HG03378 (cell line): ENCODE results near the gene CTTN.

Experiments
- ATAC-seq: cut with Tn5 transposase; IDR thresholded peaks from one replicate; pipeline ENCODE4 v1.9.1; 2021; ENCODE audit warnings: mild to moderate bottlenecking, moderate library complexity; ENCODE audit not compliant: unreplicated experiment

CTTN gene

DNA sequence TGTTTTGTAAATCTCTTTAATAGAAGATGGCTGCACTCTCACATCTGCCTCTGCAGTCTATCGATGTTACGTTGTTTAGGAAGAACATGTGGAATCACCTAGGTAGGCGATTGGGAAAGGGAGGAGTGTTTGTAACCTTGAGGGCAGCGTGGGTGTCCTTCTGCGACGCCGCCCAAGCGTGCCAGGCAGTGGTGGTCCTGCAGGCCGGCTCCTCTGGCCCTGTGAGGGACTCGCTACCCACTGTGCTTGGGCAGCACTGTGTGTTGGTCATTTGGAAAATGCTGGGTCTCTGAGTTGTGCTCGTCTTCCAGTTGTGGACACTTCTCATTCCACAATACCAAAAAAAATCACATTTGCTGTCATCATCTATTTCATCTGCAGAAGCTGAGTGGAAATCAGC is 29.1 kb downstream of the CTTN start:
- ATAC-seq = no peak

DNA sequence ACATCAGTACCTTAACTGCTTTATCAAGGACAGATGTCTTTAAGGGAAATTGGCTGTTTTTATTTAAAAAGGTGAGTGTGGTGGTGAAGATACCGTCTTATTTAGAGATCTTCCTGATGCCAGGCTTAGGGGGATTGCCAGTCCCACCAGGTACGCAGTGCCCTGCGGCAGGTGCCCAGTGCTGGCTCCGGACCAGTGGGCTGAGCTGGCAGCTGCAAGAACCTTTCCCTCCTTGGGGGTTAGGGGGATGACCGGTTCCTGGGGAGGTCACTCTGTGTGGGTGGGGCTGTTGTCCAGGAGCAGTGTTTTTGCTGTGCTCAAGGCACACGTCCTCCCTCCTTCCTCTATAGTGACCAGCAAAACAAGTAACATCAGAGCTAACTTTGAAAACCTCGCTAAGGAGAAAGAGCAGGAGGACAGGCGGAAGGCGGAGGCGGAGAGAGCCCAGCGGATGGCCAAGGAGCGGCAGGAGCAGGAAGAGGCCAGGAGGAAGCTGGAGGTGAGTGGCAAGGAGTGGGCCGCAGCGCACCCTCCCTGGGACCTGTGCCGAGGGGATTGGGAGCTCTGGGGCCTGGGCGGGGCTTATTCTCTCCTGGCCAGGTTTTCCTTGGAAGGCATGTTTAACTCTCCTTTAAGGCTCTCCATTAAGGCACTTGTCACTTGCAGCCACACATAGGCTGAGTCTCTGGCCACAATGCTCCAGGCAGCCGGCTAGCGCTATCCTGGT is 30.5 kb downstream of the CTTN start:
- no peak for ATAC-seq

DNA sequence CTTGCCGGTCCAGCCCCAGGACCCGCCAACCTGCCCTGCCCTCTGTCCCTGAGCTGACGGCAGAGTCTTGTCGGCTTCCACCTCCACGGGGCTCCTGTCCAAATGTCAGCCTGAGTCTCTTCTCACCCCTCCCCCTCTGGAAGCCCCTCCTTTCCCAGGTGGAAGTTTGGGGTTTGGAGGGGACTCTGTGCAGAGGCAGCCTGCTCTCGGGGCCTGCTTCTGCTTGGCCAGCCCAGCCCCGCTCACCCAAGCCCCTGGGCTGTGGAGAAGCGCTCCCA is 31.0 kb downstream of the CTTN start:
- no peak for ATAC-seq

DNA sequence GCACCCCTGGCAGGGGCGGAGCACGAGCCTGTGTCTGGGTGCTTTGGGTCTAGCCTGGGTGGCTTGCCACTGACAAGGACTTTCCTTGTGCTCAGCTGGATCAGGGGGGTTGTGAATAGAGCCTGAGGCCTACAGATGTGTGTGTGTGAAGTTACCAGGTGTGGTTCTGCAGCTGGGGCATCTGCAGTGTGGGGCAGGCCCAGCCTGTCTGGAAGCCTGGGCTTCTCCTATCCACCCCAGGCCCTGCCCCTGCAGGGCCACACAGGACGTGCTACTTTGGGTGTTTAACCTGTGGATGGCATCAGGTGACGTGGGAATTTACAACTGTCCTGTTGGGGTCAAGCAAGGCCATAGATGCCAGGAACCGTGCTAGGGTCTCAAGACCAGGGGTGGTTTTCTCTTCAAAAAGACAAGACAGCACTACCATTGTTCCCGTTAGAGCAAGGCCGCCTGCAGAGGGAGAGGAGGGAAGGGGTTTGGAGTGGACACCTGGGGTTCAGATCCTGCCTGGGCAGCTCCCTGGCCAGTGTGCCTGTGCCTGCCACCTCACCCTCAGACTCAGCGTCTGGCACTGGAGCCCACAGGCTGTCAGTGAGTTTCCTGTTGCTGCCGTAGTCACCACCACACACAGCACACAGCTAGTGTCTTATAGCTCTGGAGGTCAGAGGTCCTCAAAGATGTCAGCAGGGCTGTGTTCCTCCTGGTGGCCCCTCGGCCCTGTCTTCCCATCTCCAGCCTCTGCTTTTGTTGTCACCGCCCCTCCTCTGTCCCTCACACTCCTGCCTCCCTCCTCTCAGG is 31.6 kb downstream of the CTTN start:
- no peak for ATAC-seq

DNA sequence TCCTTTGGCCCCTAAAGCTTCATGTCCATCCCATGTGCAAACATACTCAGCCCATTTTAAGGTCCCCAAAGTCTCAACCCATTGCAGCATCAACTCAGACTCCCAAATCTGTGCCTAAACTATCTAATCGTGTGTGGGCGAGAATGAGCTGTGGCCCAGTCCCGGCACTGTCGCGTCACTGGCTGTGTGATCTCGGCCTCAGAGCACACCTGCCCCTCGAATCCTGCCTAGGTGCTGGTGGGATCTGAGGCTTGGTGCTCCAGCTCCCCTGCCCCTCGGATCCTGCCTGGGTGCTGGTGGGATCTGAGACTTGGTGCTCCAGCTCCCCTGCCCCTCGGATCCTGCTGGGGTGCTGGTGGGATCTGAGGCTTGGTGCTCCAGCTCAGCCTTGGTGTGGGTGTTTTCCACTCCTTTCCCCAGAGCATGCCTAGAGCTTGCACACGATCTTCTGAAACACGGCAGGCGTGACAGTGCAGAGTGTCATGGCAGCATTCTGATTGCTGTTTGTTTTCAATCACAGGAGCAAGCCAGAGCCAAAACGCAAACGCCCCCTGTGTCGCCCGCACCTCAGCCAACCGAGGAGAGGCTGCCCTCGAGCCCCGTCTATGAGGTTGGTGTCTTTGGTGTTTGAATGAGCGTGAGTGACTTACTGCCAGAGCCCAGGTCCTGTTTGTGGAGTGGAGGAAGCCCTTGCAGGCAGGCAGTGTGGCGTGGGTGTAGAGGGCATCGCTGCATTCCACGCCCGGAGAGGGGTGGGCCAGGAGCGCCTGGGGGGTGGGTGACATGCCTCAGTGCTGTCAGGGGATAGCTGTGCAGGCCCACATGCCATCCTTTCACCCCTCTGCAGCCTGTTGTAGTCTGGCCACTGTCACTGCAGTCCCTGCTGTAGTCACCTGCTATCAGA is 32.6 kb downstream of the CTTN start:
- ATAC-seq = no peak

DNA sequence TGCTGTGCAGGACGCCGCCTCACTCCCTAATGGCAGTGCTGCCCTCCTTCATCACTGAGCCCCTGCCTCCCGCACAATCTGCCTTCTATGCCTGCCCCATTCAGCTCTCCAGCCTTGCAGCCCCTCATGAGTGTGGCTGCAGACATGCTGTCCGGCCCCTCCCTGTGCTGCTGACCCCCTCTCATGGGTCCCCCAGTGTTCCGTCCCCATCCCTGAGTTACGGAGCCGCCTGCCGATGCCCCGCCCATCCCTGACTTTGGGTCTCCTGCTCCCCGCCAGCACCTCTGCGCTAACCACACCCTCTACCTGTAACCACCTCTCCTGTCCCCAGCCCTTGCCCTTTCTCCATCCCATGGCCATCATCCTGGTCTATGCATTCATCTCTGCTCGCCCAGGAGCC is 33.3 kb downstream of the CTTN start:
- ATAC-seq = no peak

DNA sequence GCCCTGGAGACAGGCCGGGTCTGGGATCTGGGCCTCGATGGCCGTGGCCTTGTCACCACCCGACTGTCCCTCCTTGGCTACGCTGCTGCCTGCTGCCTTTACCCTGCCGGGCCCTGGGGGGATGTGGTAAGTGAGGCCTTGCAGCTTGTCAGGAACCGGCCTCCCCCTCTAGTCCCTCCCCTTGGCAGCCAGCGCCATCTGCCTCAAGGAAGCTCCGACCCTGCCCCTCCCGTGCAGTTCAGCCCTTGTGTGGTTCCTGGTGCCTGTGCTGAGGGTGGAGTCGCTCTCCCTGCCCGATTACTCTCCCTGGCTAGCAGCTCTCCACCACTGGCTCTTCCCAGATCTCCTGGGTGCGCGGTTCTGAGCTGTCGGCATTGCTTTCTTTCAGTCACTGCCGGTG is 33.7 kb downstream of the CTTN start:
- no peak for ATAC-seq

DNA sequence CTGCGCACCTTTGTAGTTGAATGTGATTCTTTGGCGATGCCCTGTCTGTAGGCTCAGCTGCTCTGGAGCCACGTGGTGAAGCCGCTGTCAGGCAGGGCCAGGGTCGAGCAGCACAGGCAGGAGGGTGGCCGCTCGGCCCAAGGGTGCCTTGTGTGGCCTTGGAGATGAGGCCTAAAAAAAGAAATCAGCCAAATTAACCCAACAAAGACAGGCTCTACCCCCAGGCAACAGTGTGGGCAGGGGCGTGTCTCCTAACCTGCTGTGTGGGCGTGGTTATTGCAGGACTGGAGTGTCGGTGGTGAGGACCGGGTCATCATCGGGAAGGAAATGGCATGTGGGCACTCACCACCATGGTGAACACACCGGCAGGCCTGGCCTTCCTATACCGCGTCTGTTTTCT is 34.3 kb downstream of the CTTN start:
- ATAC-seq = no peak

DNA sequence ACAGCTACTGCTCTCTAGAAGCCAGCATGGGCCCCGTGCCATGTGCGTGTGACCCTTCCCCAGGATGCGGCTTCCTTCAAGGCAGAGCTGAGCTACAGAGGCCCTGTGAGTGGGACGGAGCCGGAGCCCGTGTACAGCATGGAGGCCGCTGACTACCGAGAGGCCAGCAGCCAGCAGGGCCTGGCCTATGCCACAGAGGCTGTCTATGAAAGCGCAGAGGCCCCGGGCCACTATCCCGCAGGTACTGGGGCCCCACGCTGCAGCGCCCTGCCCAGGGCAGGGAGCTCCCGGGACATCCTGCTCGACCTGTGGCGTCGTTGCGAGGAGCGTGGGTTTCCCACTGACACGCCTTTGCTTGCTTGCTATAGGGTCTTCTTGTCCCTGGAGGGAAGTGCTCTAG is 34.7 kb downstream of the CTTN start:
- no peak for ATAC-seq

DNA sequence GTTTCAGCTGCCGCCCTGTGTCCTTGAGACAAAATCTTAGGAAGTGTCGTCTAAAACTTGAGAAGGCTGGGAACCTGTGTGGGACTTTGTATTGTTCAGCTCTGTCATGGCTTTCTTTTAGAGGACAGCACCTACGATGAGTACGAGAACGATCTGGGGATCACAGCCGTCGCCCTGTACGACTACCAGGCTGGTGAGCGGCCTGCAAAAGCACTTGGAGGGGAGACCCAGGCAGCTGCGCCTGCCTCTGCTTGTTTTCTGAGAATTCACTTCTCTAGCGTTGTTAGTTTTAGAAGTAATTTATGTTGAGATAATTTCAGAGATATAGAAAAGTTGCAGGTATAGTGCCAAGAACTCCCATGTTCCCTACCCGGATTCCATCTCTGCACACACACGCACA is 35.2 kb downstream of the CTTN start:
- no peak for ATAC-seq

DNA sequence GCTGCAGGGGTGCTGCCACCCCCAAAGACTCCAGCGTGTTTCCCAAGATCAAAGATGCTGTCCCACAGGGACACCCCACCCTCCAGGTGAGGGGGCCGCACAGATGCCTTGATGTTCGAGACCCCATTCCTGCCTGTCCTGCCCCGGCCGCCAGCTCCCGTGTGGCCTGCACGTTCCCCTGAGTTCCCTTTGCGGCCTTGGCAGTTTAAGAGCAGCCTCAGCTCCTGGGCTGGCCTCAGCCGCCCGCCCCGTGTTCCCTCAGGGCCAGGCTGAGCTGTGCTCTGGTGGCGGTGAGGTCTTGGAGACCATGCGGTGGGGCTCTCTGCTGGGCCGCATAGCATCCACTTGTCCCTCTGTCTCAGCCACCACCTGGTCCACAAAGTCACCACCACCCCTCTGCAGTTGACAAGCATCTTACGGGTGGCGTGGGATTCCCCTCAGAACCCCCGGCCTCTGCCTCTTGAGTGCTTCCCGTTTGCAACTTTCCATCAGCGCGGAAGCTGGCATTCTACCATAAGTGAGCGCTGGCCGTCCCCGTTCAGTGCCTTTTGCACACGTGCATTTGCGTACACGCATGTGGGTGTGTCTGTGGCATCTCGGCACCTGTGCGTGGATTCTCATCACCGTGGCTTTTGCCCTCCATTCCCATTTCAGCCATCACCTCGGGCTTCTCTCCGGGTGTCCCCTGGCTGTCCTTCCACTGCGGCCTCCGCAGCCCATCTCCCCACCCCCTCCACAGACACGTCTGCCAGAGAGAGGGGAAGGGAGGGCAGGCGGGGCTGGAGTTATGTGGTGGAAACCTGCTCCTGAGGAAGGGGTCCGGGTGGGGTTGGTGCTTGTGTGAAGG is 35.9 kb downstream of the CTTN start:
- no peak for ATAC-seq

DNA sequence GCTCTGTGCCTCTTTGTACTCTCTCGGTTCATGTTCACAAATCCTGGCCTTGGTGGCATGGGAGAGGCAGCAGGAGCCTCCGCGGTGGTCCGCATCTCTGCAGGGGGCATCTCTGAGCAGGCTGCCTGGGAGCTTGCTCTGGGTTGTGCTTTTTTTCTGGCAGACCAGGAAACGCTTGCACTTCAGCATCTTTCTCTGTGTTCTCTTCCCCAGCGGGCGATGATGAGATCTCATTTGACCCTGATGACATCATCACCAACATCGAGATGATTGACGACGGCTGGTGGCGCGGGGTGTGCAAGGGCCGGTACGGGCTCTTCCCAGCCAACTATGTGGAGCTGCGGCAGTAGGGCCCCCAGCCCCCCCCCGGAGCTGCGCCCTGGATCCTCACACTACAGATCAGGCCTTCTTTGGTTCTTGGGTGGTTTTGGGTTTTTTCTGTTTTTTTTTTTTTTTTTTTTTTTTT is 36.5 kb downstream of the CTTN start:
- ATAC-seq = no peak

DNA sequence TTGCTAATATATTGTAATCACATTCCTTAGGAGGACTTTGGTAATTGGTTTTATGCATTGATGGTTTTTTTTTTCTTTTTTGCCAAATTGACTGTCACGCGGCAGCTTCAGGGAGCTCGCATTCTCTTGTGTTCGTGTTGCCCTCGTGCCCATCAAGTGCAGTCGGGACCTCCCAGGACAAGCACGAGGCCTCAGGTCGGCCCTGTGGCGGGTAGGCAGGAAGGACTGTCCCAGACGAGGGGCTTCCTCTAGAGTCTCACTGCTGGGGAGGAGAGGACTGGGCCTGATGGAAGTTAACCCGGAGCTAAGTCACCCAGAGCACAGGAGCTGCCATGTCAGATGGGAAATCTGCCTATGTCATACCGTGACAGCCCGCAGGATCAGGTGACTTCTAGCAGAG is 37.0 kb downstream of the CTTN start:
- ATAC-seq = no peak

DNA sequence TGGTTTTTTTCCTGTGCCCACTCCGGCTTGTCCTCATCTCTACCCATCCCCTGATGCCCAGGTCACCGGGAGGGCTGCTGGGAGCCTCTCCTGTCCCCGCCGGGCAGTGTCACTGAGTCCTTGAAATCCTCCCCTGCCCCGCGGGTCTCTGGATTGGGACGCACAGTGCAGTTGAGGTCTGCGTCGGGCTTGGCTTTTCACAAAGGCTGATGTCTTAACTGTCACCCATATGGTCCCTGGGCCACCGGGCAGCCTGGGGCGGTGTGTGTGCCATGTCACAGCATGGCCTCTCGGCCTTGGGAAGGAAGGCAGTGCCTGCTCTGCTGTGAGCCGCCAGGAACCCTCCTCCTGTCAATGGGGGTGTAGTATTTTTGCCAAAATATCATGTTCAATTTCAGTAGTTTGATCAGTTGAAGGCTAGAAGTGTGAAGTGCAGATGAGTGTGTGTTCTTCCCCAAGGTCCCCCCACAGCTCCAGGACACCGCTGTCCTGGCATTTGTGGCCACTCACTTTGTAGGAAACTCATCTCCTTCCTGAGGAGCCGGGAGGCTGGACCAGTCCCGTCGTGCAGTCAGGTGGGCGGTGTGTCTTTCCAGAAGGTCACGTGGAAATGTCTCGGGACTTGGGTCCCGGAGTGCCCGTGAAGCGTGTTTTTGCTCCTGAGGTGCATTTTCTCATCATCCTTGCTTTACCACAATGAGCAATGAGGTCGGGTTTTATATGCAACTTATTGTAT is 37.6 kb downstream of the CTTN start:
- ATAC-seq = no peak

DNA sequence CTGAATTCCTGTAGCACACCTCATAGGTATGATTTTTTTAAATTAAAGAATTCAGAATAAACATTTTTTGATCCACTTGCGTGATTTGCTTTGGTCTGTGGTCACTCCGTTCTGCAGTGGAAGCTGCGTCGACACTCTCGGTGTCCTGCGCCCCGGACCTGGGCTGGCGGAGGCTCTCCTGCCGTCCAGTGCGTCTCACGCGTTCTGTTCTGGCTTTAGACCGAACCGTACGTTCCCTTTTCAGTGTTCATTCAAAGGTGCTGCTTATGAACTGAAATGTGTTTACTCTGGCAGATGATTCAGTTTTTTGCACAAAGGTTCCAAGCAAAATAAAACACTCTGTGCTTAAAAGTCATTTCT is 38.2 kb downstream of the CTTN start:
- no peak for ATAC-seq

DNA sequence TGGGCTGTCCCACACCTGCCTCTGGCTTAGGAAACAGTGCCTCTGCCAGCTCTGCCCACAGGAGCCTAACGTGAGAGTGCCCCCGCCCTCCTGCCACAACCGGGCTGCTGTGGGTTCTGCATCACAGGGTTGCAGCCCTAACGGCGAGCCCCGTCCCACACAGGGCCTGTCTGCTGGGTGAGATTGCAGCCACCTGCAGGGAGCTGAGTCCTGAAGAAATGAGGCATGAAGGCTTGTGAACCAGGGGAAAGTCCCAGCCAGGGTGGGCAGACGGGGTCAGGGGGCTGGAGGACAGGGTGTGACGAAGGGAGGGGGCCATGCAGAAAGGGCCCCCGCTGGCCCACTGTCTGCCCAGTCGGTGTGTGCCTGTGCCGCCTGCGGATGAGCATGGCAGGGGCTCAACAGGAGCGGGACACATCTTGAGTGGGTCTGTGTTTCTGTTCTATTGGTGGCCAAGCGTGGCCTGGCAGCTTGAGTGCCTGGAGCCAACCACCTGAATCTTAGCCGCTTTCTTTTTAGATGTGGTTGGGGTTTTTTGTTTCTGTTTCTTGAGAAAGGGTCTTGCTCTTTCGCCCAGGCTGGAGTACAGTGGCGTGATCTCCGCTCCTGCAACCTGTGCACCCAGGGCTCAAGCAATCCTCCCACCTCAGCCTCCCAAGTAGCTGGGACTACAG is 38.9 kb downstream of the CTTN start:
- no peak for ATAC-seq

DNA sequence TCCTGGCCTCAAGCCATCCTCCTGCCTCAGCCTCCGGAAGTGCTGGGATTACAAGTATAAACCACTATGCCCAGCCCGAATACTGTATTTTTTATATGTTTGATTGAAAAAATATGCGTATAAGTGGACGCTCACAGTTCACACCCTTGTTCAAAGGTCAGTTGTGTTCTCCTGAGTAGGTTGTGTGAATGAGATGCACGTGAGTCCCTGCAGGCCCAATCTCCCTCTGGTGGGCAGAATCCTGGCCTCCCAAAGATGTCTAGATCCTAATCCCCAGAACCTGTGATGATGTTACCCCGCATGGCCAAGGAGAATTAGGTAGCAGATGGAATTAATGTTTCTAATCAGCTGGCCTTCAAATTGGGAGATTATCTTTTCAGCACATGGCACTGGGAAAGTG is 41.9 kb downstream of the CTTN start:
- no peak for ATAC-seq

DNA sequence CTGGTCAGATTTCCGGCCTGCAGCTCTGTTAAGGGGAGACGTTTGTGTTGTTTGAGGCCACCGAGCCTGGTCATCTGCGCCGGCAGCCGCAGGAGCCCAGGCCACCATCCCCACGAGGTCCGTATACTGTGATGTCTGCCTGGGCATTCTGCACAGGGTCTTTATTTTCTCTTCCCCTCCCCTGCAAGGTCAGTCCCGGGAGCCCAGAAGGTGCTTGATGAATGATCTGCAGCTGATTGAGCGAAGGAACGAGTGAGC is 45.4 kb downstream of the CTTN start:
- no peak for ATAC-seq

DNA sequence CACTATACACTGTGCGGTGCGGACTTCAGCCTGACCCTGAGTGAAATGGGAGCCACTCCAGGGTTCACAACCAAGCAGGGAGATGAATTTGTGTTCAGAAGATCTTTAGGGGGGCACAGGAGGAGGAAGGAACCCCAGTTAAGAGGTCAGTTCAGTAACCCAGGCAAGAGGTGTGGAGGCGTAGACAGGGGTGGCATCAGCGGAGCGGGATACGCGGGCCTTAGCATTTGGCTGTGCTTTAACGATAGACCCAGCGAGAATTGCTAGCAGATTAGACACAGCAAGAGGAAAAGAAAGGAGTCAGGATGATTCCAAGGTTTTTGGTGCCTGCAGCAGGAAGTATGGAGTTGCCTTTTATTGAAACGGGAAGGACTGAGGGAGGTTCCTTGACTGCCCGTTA is 46.8 kb downstream of the CTTN start:
- ATAC-seq = no peak

DNA sequence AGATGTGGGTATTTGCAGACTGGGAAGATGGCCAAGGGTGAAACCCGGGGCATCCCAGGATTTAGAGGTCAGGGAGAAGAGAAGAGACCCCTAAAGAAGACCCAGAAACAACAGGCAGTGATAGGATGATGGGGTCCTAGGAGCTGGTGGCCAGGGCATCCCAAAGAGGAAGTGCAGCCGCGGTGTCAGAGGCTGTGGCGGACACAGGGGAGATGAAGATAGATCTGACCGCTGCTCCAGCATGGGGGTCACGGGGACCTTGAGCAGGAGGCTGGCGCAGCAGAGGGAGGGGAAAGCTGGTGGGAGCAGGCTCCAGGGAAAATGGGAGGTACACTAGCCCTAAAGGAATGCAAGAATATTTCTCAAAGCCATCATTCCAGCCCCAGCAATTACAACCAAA is 47.3 kb downstream of the CTTN start:
- ATAC-seq = no peak
